Activated B cell treated with CpG ODN at 0.5 μM for 24 hours (primary cell): Measurements from ENCODE around the gene ISM1. TPM values are rescaled to one million over a fixed set of nuclear protein-coding genes. Genes with fewer than 3 reads are reported as not detected.

Experiments
- ATAC-seq: fragments of 200-7000 bp; cut with Tn5 transposase; one replicate; pipeline ENCODE4 v1.10.0; 2021; ENCODE audit warnings: low read depth, mild to moderate bottlenecking, moderate library complexity
- CTCF ChIA-PET: fragments of 350-600 bp; sonication (Branson Sonifier 250); formaldehyde crosslinking; loops from one replicate; lab custom pipeline; 2021; ENCODE audit warnings: antibody characterized with exemption; lab: Charles Lee
- POLR2A ChIA-PET: fragments of 350-600 bp; sonication (Branson Sonifier 250); formaldehyde crosslinking; loops from one replicate; lab custom pipeline; 2021; ENCODE audit warnings: antibody characterized with exemption; lab: Charles Lee
- DNase-seq: peaks from one replicate; pipeline ENCODE4 v3.0.0; 2022
- H3K27ac Mint-ChIP-seq: one replicate; pipeline ENCODE4 v1.8.0; 2020; ENCODE audit warnings: mixed read lengths
- H3K27me3 Mint-ChIP-seq: one replicate; pipeline ENCODE4 v1.8.0; 2021; ENCODE audit warnings: mixed read lengths
- H3K36me3 Mint-ChIP-seq: one replicate; pipeline ENCODE4 v1.8.0; 2021; ENCODE audit warnings: low read depth, mixed read lengths
- H3K4me1 Mint-ChIP-seq: one replicate; pipeline ENCODE4 v1.8.0; 2021; ENCODE audit warnings: mixed read lengths
- H3K4me3 Mint-ChIP-seq: one replicate; pipeline ENCODE4 v1.8.0; 2020; ENCODE audit warnings: mild to moderate bottlenecking, mixed read lengths
- H3K9me3 Mint-ChIP-seq: one replicate; pipeline ENCODE4 v1.8.0; 2020; ENCODE audit warnings: mixed read lengths
- intact Hi-C: fragments of 100-400 bp; cut with micrococcal nuclease; formaldehyde crosslinking; loops from one replicate; pipeline ENCODE4 v1.15.1; 2024
- total RNA-seq: library from RNA; stranded (reverse); gene quantifications from 2 replicates; pipeline ENCODE4 v1.2.3, GENCODE V29; 2022
- TF ChIP-seq, protein P1 (sequence below): fragments of 200-600 bp; IDR thresholded peaks from one replicate; pipeline ENCODE4 v1.8.0; 2022; ENCODE audit warnings: antibody characterized with exemption, mild to moderate bottlenecking

Gene ISM1
- total RNA-seq, 1 donor from 2014 or later: not detected

DNA sequence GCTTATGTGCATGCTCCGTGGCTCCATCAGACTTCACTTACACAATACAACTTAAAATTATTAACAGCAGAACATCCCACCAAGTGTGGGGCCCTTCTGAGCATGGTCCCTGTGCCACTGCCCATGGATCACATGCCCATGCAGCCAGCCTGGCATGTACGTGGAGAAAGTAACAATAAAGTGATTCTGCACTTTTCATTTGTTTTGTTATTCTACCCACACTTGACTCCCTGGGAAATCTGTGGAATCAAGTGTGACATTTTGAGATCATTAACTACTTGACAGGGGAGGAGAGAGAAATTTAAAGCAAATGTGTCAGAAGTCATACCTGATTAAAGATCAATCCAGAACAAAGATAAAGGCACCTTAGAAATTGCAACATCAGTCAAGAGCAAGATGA lies 112.0 kb downstream of the ISM1 start:
- DNase-seq (no peak), ATAC-seq (no peak)
- Mint-ChIP-seq H3K4me1 (no peaks in the 10 kb centered on the region), H3K27me3 (no peaks in the 10 kb centered on the region), H3K4me3 (no peak overlapping the region), H3K27ac (no peak overlapping the region), H3K9me3 (no peaks in the 10 kb centered on the region), H3K36me3 (no peaks in the 10 kb centered on the region)
- CTCF ChIA-PET: no interaction called here
- POLR2A ChIA-PET: no interaction called here
- TF ChIP-seq, protein P1, sequence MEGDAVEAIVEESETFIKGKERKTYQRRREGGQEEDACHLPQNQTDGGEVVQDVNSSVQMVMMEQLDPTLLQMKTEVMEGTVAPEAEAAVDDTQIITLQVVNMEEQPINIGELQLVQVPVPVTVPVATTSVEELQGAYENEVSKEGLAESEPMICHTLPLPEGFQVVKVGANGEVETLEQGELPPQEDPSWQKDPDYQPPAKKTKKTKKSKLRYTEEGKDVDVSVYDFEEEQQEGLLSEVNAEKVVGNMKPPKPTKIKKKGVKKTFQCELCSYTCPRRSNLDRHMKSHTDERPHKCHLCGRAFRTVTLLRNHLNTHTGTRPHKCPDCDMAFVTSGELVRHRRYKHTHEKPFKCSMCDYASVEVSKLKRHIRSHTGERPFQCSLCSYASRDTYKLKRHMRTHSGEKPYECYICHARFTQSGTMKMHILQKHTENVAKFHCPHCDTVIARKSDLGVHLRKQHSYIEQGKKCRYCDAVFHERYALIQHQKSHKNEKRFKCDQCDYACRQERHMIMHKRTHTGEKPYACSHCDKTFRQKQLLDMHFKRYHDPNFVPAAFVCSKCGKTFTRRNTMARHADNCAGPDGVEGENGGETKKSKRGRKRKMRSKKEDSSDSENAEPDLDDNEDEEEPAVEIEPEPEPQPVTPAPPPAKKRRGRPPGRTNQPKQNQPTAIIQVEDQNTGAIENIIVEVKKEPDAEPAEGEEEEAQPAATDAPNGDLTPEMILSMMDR: no peak
- intact Hi-C loops: no loop called here

DNA sequence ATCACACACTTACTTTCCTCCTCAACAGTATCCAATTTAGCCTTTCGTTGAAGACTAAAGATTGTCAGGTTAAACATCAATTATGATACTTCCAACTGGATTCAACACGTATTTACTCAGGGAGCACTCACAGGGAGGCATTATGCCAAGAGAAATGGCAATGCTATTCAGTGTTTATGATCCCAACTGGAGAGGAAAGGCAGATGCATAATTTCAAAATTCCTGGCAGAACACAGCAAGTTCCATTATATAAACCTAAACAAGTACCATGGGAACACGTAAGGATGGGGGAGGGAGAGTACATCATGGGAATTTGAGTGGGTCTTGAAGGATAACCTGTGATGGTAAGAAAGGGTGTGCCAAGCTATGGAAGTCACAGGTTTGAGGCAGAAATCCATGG lies 112.7 kb downstream of the ISM1 start:
- Mint-ChIP-seq H3K9me3 (no peaks in the 10 kb centered on the region), H3K4me3 (no peak overlapping the region), H3K4me1 (no peaks in the 10 kb centered on the region), H3K27me3 (no peaks in the 10 kb centered on the region), H3K36me3 (no peaks in the 10 kb centered on the region), H3K27ac (no peak overlapping the region)
- no peak for DNase-seq
- ChIA-PET CTCF (no interaction called here), POLR2A (no interaction called here)
- ATAC-seq: no peak
- TF ChIP-seq, protein P1: no peak
- intact Hi-C loops: no loop called here

DNA sequence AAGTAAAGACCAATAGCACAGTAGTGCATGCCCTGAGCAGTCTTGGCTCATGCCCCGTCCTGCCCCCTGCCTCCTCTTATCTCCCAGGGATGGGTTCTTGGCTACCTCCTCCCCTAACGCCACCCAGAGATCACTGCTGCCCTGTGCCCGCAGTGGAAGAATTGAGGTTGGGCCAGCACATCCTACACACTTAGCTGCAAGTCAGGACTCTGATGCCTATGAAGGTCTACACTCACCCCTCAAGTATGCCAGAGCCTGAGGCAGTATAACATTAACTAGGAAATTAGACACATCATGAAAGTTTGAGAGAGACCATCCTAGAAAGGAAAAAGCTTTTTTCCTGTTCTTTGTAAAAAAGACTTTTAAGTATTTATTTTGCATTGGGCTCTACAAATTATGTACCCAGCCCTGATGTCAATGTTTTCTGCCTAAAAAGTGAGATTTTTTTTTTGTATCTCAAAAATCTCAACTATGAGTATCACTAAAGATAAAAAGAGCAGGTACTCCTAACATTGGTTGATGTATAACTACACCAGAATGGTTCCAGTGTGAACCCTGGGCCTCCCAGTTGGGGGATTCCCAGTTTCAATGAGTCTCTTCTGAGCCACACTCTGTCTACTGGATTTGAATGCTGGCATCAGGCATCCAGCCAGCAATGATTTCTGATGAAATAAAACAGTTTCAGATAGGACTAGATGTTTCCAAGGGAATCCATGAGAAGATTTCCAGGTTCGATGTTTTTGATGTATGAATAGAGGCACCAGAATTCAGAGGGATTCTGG lies 115.4 kb downstream of the ISM1 start:
- Mint-ChIP-seq H3K27me3 (no peaks in the 10 kb centered on the region), H3K36me3 (no peaks in the 10 kb centered on the region), H3K4me1 (no peaks in the 10 kb centered on the region), H3K27ac (no peak overlapping the region), H3K4me3 (no peak overlapping the region), H3K9me3 (no peaks in the 10 kb centered on the region)
- DNase-seq: no peak
- intact Hi-C loops: no loop called here
- ATAC-seq: no peak
- TF ChIP-seq, protein P1: no peak
- ChIA-PET POLR2A (no interaction called here), CTCF (no interaction called here)

DNA sequence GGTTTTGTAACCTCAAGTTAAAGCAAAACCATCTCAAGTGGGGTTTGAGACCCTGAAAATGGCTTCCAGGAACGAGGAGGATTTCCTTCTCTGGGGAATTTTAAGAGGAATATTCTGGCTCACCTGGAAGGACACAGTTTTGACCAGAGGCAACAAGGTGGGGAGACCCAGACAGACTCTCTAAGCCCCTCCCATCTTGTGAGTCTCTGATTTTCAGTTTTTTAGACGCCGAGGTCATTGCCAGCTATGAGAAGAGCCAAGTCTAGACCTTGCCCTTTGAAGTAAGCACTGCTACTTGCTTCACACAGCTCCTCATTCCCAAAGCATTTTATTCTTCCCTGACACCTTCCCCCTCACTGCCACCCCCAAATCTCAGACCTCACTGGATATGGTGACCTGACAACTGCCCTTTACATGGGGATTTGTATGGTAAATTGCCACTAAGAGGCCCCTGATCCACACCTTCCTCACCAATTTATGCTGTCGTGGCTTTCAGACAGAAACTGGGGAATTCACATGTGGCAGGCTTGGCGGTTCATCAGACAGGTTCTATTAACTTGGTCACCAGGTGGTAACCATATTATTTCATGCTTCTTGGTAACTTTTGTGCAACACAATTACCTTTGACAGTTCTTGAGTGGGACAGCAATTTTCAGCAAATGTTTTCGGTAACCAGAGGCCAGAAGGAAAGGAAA lies 116.2 kb downstream of the ISM1 start:
- intact Hi-C loops: no loop called here
- H3K9me3 Mint-ChIP-seq: no peaks in the 10 kb centered on the region
- H3K27ac Mint-ChIP-seq: no peak overlapping the region
- H3K36me3 Mint-ChIP-seq: no peaks in the 10 kb centered on the region
- POLR2A ChIA-PET: no interaction called here
- CTCF ChIA-PET: no interaction called here
- no peak overlapping the region for H3K4me3 Mint-ChIP-seq
- DNase-seq (no peak), ATAC-seq (no peak)
- TF ChIP-seq, protein P1: no peak
- H3K4me1 Mint-ChIP-seq: no peaks in the 10 kb centered on the region
- H3K27me3 Mint-ChIP-seq: no peaks in the 10 kb centered on the region

DNA sequence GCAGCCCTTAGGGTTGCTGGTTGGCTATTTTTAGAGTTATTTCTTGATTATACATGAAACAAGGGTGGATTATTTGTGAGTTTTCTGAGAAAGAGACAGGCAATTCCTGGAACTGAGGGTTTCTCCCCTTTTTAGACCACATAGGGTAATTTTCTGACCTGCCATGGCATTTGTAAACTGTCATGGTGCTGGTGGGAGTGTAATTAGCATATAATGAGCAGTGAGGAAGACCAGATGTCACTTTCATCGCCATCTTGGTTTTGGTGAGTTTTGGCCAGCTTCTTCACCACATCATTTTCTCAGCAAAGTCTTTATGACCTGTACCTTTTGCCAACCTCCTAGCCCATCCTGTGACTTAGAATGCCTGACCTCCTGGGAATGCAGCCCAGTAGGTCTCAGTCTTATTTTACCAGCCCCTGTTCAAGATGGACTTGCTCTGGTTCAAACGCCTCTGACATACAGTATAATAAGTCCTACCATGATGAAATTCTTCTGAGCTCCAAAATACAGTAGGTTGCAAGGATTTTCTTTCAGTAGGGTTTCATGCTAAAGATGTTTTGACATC lies 117.1 kb downstream of the ISM1 start:
- no peaks in the 10 kb centered on the region for H3K4me1 Mint-ChIP-seq
- H3K36me3 Mint-ChIP-seq: no peaks in the 10 kb centered on the region
- intact Hi-C loops: no loop called here
- DNase-seq (no peak), ATAC-seq (no peak)
- TF ChIP-seq, protein P1: no peak
- H3K9me3 Mint-ChIP-seq: no peaks in the 10 kb centered on the region
- ChIA-PET CTCF (no interaction called here), POLR2A (no interaction called here)
- H3K27me3 Mint-ChIP-seq: no peaks in the 10 kb centered on the region
- H3K4me3 Mint-ChIP-seq: no peak overlapping the region
- no peak overlapping the region for H3K27ac Mint-ChIP-seq
